Measurements from ENCODE around the gene ATN1. TPM values are rescaled to one million over a fixed set of nuclear protein-coding genes. Genes with fewer than 3 reads are reported as not detected.

Gene ATN1
- total and polyA plus RNA-seq, 2 of the 8 experiments (the other 6 are each of a cell fraction or from before 2014, with no cell fraction given), result 20.6 to 73.4 TPM

DNA sequence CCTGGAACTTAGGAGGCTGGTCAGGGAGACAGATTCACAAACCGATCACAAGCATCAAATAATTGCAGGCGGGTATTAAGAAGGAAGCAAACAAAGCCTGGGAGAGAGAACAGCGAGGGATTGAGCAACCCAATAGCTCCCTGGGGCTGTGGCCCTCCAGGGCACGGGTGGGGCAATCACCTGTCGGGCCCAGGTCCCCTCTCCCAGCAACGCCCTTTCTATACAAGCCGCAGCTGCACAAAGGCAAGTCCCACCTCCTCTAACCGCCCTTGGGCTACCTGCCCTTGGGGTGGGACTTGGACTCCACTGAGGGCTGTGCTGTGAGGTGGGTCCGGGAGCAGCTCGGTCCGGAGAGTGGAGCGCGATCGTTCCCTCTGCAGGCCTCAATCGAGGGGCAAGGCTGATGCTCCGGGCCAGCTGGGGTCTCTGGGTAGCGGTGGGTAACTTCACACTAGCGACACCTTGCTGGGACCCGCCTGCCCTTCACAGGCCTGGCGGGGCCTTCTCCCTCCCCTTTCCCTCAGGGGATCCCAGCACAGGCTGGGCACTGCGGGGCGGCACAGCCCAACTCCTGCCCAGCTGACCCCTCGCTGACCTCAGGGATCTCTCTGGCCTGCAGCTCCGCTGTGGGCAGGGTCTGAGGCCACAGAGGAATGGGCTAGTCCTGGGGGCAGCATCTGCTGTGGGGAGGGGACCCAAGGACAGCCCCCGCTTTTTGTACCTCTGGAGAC, 34.7 kb downstream of the ATN1 start (continued):
- TF ChIP-seq, protein P1, sequence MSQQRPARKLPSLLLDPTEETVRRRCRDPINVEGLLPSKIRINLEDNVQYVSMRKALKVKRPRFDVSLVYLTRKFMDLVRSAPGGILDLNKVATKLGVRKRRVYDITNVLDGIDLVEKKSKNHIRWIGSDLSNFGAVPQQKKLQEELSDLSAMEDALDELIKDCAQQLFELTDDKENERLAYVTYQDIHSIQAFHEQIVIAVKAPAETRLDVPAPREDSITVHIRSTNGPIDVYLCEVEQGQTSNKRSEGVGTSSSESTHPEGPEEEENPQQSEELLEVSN (IDR thresholded peaks at IDR 0.05), result no peak
- TF ChIP-seq HDAC2 (IDR thresholded peaks at IDR 0.05; ENCODE audit: borderline replicate concordance in 1 of 2, low read depth in 2 of 2, low read length in 2 of 2) (no peak), SP1 (IDR thresholded peaks at IDR 0.05; ENCODE audit: low read depth, low read length) (no peak), CBX5 (IDR thresholded peaks at IDR 0.05; ENCODE audit: low read depth, low read length) (no peak), TEAD4 (IDR thresholded peaks at IDR 0.05; ENCODE audit: low read depth, low read length) (no peak), SRF (IDR thresholded peaks at IDR 0.05; ENCODE audit: low read depth, low read length) (no peak)
- TF ChIP-seq, protein P2, sequence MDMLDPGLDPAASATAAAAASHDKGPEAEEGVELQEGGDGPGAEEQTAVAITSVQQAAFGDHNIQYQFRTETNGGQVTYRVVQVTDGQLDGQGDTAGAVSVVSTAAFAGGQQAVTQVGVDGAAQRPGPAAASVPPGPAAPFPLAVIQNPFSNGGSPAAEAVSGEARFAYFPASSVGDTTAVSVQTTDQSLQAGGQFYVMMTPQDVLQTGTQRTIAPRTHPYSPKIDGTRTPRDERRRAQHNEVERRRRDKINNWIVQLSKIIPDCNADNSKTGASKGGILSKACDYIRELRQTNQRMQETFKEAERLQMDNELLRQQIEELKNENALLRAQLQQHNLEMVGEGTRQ (IDR thresholded peaks at IDR 0.05; ENCODE audit: low read length), result no peak
- TF ChIP-seq, protein P3, sequence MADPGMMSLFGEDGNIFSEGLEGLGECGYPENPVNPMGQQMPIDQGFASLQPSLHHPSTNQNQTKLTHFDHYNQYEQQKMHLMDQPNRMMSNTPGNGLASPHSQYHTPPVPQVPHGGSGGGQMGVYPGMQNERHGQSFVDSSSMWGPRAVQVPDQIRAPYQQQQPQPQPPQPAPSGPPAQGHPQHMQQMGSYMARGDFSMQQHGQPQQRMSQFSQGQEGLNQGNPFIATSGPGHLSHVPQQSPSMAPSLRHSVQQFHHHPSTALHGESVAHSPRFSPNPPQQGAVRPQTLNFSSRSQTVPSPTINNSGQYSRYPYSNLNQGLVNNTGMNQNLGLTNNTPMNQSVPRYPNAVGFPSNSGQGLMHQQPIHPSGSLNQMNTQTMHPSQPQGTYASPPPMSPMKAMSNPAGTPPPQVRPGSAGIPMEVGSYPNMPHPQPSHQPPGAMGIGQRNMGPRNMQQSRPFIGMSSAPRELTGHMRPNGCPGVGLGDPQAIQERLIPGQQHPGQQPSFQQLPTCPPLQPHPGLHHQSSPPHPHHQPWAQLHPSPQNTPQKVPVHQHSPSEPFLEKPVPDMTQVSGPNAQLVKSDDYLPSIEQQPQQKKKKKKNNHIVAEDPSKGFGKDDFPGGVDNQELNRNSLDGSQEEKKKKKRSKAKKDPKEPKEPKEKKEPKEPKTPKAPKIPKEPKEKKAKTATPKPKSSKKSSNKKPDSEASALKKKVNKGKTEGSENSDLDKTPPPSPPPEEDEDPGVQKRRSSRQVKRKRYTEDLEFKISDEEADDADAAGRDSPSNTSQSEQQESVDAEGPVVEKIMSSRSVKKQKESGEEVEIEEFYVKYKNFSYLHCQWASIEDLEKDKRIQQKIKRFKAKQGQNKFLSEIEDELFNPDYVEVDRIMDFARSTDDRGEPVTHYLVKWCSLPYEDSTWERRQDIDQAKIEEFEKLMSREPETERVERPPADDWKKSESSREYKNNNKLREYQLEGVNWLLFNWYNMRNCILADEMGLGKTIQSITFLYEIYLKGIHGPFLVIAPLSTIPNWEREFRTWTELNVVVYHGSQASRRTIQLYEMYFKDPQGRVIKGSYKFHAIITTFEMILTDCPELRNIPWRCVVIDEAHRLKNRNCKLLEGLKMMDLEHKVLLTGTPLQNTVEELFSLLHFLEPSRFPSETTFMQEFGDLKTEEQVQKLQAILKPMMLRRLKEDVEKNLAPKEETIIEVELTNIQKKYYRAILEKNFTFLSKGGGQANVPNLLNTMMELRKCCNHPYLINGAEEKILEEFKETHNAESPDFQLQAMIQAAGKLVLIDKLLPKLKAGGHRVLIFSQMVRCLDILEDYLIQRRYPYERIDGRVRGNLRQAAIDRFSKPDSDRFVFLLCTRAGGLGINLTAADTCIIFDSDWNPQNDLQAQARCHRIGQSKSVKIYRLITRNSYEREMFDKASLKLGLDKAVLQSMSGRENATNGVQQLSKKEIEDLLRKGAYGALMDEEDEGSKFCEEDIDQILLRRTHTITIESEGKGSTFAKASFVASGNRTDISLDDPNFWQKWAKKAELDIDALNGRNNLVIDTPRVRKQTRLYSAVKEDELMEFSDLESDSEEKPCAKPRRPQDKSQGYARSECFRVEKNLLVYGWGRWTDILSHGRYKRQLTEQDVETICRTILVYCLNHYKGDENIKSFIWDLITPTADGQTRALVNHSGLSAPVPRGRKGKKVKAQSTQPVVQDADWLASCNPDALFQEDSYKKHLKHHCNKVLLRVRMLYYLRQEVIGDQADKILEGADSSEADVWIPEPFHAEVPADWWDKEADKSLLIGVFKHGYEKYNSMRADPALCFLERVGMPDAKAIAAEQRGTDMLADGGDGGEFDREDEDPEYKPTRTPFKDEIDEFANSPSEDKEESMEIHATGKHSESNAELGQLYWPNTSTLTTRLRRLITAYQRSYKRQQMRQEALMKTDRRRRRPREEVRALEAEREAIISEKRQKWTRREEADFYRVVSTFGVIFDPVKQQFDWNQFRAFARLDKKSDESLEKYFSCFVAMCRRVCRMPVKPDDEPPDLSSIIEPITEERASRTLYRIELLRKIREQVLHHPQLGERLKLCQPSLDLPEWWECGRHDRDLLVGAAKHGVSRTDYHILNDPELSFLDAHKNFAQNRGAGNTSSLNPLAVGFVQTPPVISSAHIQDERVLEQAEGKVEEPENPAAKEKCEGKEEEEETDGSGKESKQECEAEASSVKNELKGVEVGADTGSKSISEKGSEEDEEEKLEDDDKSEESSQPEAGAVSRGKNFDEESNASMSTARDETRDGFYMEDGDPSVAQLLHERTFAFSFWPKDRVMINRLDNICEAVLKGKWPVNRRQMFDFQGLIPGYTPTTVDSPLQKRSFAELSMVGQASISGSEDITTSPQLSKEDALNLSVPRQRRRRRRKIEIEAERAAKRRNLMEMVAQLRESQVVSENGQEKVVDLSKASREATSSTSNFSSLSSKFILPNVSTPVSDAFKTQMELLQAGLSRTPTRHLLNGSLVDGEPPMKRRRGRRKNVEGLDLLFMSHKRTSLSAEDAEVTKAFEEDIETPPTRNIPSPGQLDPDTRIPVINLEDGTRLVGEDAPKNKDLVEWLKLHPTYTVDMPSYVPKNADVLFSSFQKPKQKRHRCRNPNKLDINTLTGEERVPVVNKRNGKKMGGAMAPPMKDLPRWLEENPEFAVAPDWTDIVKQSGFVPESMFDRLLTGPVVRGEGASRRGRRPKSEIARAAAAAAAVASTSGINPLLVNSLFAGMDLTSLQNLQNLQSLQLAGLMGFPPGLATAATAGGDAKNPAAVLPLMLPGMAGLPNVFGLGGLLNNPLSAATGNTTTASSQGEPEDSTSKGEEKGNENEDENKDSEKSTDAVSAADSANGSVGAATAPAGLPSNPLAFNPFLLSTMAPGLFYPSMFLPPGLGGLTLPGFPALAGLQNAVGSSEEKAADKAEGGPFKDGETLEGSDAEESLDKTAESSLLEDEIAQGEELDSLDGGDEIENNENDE (IDR thresholded peaks at IDR 0.05; ENCODE audit: insufficient replicate concordance, low read length), result no peak

All from H1 (cell line).